ENCODE data around the gene POPDC3. TPM values are rescaled to one million over a fixed set of nuclear protein-coding genes. Genes with fewer than 3 reads are reported as not detected.

Gene POPDC3
- total and polyA plus RNA-seq, 2 of the 4 experiments (the other 2 are of a cell fraction): 22.7 to 25.8 TPM

DNA sequence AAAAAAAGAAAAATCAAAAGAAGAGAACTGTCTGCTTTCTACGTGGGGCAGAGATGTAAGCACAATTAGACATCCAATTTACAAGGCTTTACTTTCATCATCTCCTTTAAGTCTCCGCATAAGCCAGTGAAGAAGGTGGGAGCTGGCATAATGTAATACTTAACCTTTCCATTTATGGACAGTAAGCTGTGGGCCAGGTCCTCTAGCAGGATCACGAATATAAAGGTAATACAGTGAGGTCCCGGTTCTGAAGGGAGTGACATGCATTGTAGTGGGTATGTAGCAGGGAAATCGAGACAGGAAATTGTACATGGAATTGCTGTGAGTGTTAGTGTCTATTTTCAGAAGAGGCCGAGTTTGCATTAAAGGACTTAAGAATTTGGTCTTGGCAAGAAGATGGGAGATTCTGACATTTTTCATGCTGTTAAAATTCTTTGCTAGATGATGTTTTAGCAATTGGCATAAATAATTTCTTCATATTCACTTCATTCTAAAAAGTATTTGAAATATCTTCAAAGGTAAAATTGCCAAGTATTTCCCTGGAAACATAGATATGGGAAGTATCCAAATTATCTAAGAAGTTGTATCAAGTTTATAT lies 20.4 kb upstream of the POPDC3 start:
- H2AK5ac ChIP-seq (ENCODE audit: low read depth, low read length): no peak overlapping the region
- H3K4me3 ChIP-seq (ENCODE audit: insufficient read depth, low read depth, low read length): no peak overlapping the region
- no peak overlapping the region for H4K91ac ChIP-seq (ENCODE audit: insufficient read depth, low read depth, low read length)
- no peaks in the 10 kb centered on the region for H3K79me1 ChIP-seq (ENCODE audit: low read depth in 1 of 2, low read length in 2 of 2)
- in situ Hi-C loops (cut with MboI; ENCODE audit: low sequenced_read_pairs): no loop called here
- H3K14ac ChIP-seq (replicated peaks; ENCODE audit: low read depth, low read length): no peak overlapping the region
- BruUV-seq (replicated peaks): no TSS peak
- H2BK5ac ChIP-seq (ENCODE audit: low read depth, low read length, poor library complexity, severe bottlenecking): no peak overlapping the region
- no peak overlapping the region for H4K8ac ChIP-seq (ENCODE audit: low read depth in 2 of 2, low read length in 2 of 2)
- no peaks in the 10 kb centered on the region for H3K4me1 ChIP-seq (ENCODE audit: control insufficient read depth, insufficient read depth, low read length)
- no peaks in the 10 kb centered on the region for H3K9me1 ChIP-seq (ENCODE audit: insufficient read depth, low read length)
- H2AFZ ChIP-seq (replicated peaks; ENCODE audit: low read length, poor library complexity): no peak overlapping the region
- no peak overlapping the region for H3K18ac ChIP-seq (ENCODE audit: low read depth, low read length)
- 100% methylated on average over 1 of the region's 6 CpGs; no CpG with 5 or more reads in 1 of the 2 experiments for WGBS, 2 experiments (ENCODE audit: extremely low coverage in 2 of 2, insufficient read length in 1 of 2)
- no peaks in the 10 kb centered on the region for H4K20me1 ChIP-seq (ENCODE audit: insufficient read depth, low read length)
- POLR2A ChIA-PET (ENCODE audit: unreplicated experiment): no interaction called here
- DNase-seq (no peak), ATAC-seq (ENCODE audit: low read depth) (no peak)
- H4K5ac ChIP-seq (ENCODE audit: low read depth, low read length): no peak overlapping the region
- no peak overlapping the region for H3K4ac ChIP-seq (ENCODE audit: low read depth, low read length)
- no peak overlapping the region for H2AK9ac ChIP-seq (replicated peaks; ENCODE audit: low read depth, low read length, poor library complexity)
- no peaks in the 10 kb centered on the region for H3K36me3 ChIP-seq (ENCODE audit: control insufficient read depth, insufficient read depth, low read length)
- H3K9ac ChIP-seq (ENCODE audit: low read depth, low read length): no peak overlapping the region
- TF ChIP-seq RAD21 (IDR thresholded peaks at IDR 0.05; ENCODE audit: low read length): no peak
- no peak for TF ChIP-seq RCOR1 (IDR thresholded peaks at IDR 0.05; ENCODE audit: insufficient replicate concordance, low read length)
- no peak for TF ChIP-seq MAZ (IDR thresholded peaks at IDR 0.05; ENCODE audit: borderline replicate concordance, low read depth, low read length)
- TF ChIP-seq MAFK (IDR thresholded peaks at IDR 0.05; ENCODE audit: low read depth, low read length): no peak
- TF ChIP-seq MXI1 (IDR thresholded peaks at IDR 0.05; ENCODE audit: borderline replicate concordance, low read depth, low read length): no peak
- TF ChIP-seq CHD1 (IDR thresholded peaks at IDR 0.05; ENCODE audit: low read depth, low read length): no peak
- no peak for TF ChIP-seq USF2 (IDR thresholded peaks at IDR 0.05; ENCODE audit: low read depth, low read length)
- TF ChIP-seq SMC3 (IDR thresholded peaks at IDR 0.05; ENCODE audit: low read depth, low read length): no peak
- no peak for TF ChIP-seq FOS (IDR thresholded peaks at IDR 0.05; ENCODE audit: low read depth, low read length)
- TF ChIP-seq RFX5 (IDR thresholded peaks at IDR 0.05; ENCODE audit: low read depth, low read length): no peak
- no peaks in the 10 kb centered on the region for H3K27me3 ChIP-seq (ENCODE audit: control insufficient read depth, insufficient read depth, low read length)
- intact Hi-C loops (cut with micrococcal nuclease): no loop called here
- no peak overlapping the region for H3K4me2 ChIP-seq (ENCODE audit: low read depth, low read length)
- no peak overlapping the region for H3K27ac ChIP-seq (ENCODE audit: insufficient read depth, low read length)
- H3K23ac ChIP-seq (ENCODE audit: low read depth, low read length): no peak overlapping the region
- H2BK20ac ChIP-seq (ENCODE audit: low read depth, low read length): no peak overlapping the region
- H3K56ac ChIP-seq (ENCODE audit: extremely low read depth, insufficient read depth, low read length): no peak overlapping the region
- CTCF ChIA-PET: no interaction called here
- H3K9me3 ChIP-seq (ENCODE audit: control insufficient read depth, insufficient read depth, low read length): no peaks in the 10 kb centered on the region
- dilution Hi-C loops (cut with HindIII; ENCODE audit: low sequenced_read_pairs, unreplicated experiment): no loop called here
- H2BK15ac ChIP-seq (ENCODE audit: low read depth, low read length): no peak overlapping the region
- H2BK120ac ChIP-seq (ENCODE audit: low read depth, low read length): no peak overlapping the region

Data from IMR-90 (cell line).